KOPT-K1 (cell line): ENCODE results near the gene WRAP73.
"Not testable (repeated sequence)": the region's sequence is repeated elsewhere in the genome, so short reads cannot be mapped to it uniquely, and the experiment has no call there.

ENCODE experiments used
- H3K27ac ChIP-seq: fragments of 200-600 bp; sonication (generic); 2 replicates; pipeline ENCODE4 v1.5.1; 2016; ENCODE audit warnings: antibody characterized with exemption, mild to moderate bottlenecking, low read depth, low read length; ENCODE audit not compliant: poor library complexity, severe bottlenecking
- H3K36me3 ChIP-seq: fragments of 200-600 bp; sonication (generic); 2 replicates; pipeline ENCODE4 v1.5.1; 2017; ENCODE audit warnings: antibody characterized with exemption, mild to moderate bottlenecking, low read length, moderate library complexity; ENCODE audit not compliant: insufficient read depth
- H3K9me3 ChIP-seq: fragments of 200-600 bp; sonication (generic); 2 replicates; pipeline ENCODE4 v1.5.1; 2017; ENCODE audit warnings: antibody characterized with exemption, low read length, mild to moderate bottlenecking; ENCODE audit not compliant: insufficient read depth, poor library complexity, severe bottlenecking

Gene WRAP73

GRCh38 chr1:3624200-3625136 is 25.4 kb downstream of the WRAP73 start, which contains the start of gene TPRG1L:
TPRG1L (plus strand) TSS chr1:3625015; CDS start chr1:3625073, 58 bp downstream.
- Histone ChIP-seq H3K9me3 (no peaks in the 10 kb centered on the region), H3K36me3 (peaks cover 23% of the 10 kb centered on the region), H3K27ac (peak within 1 kb of the TSS; percentile 23)

- Histone ChIP-seq H3K36me3 (peaks cover 14% of the 10 kb centered on the region; the same call in 1 of the 2 replicates), H3K9me3 (no peaks in the 10 kb centered on the region), H3K27ac (no peak overlapping the region)
These were observed 26.3 kb downstream of the WRAP73 start for GRCh38 chr1:3623441-3624199.

GRCh38 chr1:3622102-3622501 is 27.8 kb downstream of the WRAP73 start:
- H3K36me3 ChIP-seq, H3K9me3 ChIP-seq, H3K27ac ChIP-seq: not testable (repeated sequence)

GRCh38 chr1:3621151-3621671 is 28.7 kb downstream of the WRAP73 start:
- H3K36me3 ChIP-seq, H3K9me3 ChIP-seq, H3K27ac ChIP-seq: not testable (repeated sequence)

GRCh38 chr1:3620708-3621107 is 29.2 kb downstream of the WRAP73 start:
- no peaks in the 10 kb centered on the region for H3K9me3 ChIP-seq
- no peak overlapping the region for H3K27ac ChIP-seq

GRCh38 chr1:3618881-3619671 is 30.8 kb downstream of the WRAP73 start:
- Histone ChIP-seq H3K27ac (no peak overlapping the region), H3K36me3 (no peaks in the 10 kb centered on the region), H3K9me3 (no peaks in the 10 kb centered on the region)

More at GRCh38 chr1:3620708-3621107, 29.2 kb downstream of the WRAP73 start:
- H3K36me3 ChIP-seq, result no peaks in the 10 kb centered on the region

GRCh38 chr1:3618531-3618880 is 31.4 kb downstream of the WRAP73 start:
- H3K27ac ChIP-seq, result no peak overlapping the region
- H3K36me3 ChIP-seq, result no peaks in the 10 kb centered on the region
- no peaks in the 10 kb centered on the region for H3K9me3 ChIP-seq

- Histone ChIP-seq H3K36me3 (no peaks in the 10 kb centered on the region), H3K27ac (no peak overlapping the region), H3K9me3 (no peaks in the 10 kb centered on the region)
These were observed 32.0 kb downstream of the WRAP73 start for GRCh38 chr1:3617806-3618345.

- no peaks in the 10 kb centered on the region for H3K36me3 ChIP-seq
- no peaks in the 10 kb centered on the region for H3K9me3 ChIP-seq
- no peak overlapping the region for H3K27ac ChIP-seq
These were observed 33.0 kb downstream of the WRAP73 start for GRCh38 chr1:3616861-3617260.

- H3K9me3 ChIP-seq, result no peaks in the 10 kb centered on the region
- H3K27ac ChIP-seq, result no peak overlapping the region
- H3K36me3 ChIP-seq, result no peaks in the 10 kb centered on the region
These were observed 34.9 kb downstream of the WRAP73 start for GRCh38 chr1:3614755-3615742.

- H3K36me3 ChIP-seq, result no peaks in the 10 kb centered on the region
- H3K9me3 ChIP-seq, result no peaks in the 10 kb centered on the region
- H3K27ac ChIP-seq, result no peak overlapping the region
These were observed 37.8 kb downstream of the WRAP73 start for GRCh38 chr1:3612123-3612522.

GRCh38 chr1:3611170-3612019 is 38.5 kb downstream of the WRAP73 start, which contains the start of gene MEGF6:
MEGF6 (minus strand) TSS chr1:3611508; CDS start chr1:3611268, 240 bp downstream.
- no peaks in the 10 kb centered on the region for H3K36me3 ChIP-seq
- H3K27ac ChIP-seq, result no peak within 1 kb of the TSS
- no peaks in the 10 kb centered on the region for H3K9me3 ChIP-seq
